Measurements from ENCODE around the gene ZSCAN31.
"Not testable (repeated sequence)": the region's sequence is repeated elsewhere in the genome, so short reads cannot be mapped to it uniquely, and the experiment has no call there.

The ZSCAN31 gene

DNA sequence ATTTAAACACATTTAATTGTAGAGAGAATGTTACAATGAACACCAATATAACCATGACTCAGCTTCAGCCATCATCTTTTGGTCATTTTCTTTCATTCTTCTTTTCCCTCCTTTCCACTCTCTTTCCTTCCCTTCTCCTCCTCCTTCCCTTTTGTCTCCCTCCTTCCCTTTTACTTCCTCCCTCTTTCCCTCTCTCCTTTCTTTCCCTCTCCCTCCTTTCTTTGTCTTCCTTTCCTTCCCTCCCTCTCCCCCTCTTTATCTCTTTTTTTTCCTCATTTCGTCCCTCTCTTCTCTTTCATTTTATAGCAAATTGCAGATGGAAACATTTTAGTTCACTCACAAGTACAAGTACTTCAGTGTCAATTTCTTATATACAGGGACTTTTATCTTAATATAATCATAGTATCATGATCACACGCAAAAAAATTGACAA lies 15.6 kb upstream of the ZSCAN31 start:
- DNase-seq = no peak

DNA sequence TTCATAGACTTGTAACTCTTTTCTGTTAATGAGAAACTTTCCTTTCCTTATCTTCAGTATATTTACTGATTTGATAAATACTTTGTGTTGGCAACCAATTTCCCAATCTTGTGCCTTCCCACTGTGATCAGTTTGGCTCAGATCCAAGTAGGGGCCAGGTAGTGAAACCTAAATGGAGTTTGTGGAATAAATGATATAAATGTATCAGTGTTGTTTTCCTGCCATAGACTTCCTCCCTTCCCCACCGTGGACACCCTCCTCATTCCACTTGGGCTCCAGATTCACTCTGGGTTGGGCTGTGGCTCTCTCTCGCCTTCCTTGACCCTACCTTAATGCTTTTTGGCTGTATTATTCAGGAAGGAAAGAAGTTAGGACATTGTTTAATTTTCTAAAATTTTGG lies 15.1 kb upstream of the ZSCAN31 start:
- DNase-seq = no peak

DNA sequence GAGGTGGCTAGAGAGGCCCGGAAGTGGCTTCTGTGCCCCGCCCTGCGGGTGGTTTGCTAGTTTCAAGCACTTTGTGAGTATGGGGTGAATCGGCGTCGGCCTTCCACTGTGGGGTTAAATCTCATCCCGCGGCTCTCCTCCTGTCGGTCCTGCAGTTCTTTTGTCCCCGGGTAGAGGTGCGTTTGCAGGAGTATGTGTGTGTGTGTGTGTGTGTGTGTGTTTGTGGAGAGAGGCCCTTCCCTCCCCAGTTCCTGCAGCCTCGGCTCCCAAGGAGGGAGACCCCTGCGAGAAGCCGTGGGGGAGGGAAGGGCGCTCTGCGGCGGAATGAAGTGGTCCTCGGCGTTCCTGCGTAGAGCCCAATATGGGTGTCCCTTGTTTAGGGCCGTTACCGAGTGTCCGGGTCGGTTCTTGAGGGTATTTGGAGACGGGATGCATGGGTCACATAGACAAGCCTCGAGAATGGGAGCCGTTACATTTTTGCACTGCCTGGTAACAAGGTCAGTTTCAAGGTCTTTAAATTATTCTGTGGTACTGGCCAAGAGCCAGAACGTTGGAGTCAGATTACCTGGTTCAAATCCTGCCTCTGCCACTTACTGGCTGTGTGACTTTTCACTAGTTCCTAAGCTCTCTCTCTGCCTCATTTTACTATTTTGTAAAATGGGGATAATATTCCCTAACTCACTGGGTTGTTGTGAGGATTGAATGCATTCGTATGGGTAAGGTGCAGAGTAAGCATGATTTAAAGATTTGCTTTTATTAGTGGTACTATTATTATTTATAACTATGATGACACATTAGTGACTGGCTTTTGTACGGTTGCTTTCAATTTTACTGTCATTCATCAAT lies 14.2 kb upstream of the ZSCAN31 start, which contains the start of gene ZKSCAN3:
Gene ZKSCAN3 (plus strand): TSS at position 56 of the 846 bp plus-strand sequence. CDS start 9,640 bp downstream, outside the sequence.
- DNase-seq = peak; percentile 84

DNA sequence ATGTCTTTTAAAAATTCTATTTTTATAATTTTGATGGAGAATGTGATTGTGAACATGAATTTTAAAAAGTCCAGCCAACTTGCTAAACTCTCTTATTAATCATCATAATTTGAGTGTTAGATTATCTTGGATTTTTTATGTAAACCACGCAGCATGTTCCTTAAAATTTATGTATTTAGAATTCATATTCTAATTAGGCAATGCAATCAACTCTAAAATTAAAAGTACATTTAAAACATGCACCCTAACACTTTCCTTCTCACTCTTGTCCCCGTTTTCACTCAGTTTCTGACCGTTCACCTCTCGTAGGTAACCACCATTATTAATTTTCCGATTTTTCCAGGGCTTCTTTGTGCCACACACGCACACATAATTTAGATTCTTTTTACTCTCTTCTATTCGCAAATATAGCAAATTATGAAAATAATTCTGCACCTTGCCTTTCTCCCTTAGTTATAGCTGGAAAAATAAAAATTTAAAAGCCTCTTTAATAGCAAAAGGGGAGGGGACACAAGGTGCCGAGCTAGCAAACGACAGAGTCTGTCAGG lies 13.5 kb upstream of the ZSCAN31 start:
- no peak for DNase-seq

DNA sequence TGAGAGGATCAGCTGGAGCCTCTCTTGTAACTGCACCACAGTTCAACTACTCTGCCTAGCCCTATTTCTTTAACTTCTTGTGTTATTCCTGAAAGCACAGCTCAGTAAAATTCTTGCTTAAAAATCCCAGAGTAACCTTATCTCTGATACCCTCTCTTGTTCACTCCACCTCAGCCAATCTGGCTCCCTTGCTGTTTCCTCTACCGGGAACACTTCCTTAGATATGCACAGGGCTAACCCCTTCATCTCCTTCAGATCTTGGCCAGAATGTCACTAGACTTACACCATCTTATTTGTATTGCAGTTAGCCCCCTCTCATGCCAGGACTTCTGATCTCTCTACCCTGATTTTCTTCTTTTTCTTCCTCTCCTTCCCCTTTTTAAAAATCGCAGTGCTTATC lies 11.2 kb upstream of the ZSCAN31 start:
- no peak for DNase-seq

DNA sequence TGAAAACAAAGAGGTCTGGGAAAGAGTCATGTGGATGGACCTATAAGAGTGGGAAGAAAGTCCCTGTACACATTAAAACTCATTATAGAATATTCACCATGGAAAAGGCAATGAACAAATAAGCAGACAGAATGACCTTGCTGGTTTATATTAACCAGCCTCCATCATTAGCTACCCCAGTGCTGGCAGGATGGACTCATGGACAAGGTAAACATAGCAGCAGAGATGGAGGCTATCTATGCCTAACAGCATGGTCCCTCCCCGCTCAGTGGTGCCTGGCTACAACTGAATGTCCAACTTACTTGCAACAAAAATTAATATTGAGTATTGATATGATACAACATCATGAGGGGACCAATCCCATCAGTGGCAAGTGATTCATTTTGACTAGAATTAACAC lies 9.3 kb upstream of the ZSCAN31 start:
- no peak for DNase-seq

DNA sequence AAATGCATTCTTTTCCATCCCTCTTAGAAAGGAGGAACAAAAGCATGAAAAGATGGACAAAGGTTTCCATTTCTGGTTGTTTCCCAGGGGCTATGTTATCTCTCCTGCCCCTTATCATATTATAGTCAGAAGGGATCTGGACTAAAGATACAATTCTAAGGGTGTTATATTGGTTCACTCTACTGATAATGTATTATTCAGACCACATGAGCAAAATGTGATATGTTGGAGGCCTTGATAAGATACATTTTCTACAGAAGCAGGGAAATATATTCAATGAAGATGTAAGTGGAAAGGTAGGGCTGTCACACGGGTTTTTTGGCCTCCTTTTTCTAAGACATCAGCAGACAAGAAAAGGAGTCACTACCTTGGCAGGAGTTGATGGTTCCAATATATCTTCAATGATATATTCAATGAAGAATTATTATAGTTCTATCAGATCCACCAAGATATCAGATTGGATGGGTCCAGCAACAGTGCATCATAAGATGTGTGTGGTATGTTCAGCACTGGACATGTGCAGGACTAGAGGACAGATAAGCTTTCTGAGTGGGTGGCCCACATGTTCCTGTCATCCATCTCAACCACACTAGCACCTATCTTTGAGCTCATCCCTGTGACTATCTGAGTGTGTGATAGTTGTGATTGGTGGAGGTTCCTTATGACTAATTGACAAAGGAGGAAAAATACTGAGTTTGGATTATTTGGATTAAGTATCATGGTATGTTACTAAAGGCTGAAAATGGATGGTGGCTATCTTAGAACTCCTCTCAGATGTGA lies 8.1 kb upstream of the ZSCAN31 start:
- no peak for DNase-seq

DNA sequence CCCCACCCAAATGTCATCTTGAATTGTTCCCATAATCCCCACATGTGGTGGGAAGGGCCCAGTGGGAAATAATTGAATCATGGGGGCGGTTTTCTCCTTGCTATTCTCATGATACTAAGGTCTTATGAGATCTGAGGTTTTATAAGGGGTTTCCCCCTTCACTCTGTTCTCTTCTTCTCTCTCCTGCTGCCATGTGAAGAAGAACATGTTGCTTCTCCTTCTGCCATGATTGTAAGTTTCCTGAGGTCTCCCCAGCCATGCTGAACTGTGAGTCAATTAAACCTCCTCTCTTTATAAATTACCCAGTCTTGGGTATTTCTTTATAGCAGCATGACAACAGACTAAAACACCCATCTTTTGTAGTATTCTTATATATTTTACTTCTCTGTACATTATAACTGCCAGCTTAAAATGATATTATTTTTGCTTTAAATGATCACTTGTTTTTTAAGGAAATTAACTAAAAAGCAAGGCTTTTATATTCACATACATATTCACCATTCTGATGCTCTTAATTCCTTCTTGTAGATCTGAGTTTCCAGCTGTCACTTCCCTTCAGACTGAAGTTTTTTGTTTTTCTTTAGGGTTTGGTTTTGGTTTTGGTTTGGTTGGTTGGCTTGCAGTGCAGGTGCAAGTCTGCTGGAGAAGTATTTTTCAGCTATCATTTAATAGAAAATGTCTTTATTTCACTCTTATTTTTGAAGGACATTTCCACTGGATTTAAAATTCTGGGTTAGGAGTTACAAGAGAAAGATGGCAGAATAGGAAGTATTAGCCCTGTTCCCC lies 4.6 kb upstream of the ZSCAN31 start:
- no peak for DNase-seq

DNA sequence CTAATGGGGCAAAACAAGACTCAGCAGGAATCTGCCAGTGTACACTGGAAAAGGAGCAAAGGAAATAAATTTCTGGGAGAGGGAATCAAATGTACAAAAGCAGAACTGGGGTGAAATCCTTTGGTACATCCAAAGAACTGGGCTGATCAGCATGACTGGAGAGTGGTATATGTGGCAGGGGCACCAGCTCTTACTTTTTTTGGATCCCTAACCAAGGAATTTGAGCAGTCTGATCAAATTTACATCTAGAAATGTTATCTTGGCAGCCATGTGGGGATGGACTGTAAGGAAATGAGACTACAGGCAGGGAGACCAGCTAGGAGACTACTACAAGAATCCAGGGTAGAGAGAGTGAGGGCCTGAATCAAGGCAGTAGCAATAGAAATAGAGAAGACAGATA lies 1.2 kb upstream of the ZSCAN31 start:
- no peak for DNase-seq

DNA sequence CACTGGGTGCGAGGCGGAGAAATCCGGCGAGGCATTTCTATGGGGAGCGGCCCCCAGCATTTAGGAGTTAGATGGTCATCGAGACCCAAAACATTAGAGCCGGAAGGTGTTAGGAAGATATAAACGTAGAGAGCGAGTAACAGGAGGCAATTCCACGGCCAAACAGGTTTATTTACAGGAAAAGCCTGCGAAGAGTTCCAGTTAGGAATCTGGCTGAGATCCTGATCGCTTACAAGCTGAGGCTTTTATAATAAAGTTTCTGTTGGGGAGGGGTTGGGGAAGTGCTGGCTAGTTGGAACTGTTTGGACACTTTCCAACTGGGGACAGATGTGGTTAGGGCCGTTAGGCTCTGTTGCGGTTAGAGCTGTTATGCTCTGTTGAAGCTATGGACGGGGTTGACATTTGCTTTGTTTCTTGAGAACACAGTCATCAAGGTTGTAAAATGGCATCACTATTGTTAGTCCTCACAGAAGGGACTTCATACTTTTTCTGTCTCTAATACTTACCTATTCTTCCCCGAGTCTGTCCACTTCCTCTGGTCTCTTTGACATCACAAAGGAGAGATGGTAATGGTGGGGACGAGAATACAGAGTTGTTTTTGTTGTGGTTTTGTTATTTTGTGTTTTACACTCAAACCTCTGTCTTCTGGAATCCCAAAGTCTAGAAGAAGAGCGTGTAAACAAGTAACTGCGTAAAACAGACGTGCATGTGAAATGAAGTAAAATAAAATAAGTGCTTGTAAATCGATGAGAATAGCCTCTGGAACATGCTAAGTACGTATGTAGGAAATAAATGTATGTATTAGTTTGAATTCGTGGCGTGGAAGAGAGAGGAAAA lies 554 bp upstream of the ZSCAN31 start:
- peak; percentile 46 for DNase-seq

DNA sequence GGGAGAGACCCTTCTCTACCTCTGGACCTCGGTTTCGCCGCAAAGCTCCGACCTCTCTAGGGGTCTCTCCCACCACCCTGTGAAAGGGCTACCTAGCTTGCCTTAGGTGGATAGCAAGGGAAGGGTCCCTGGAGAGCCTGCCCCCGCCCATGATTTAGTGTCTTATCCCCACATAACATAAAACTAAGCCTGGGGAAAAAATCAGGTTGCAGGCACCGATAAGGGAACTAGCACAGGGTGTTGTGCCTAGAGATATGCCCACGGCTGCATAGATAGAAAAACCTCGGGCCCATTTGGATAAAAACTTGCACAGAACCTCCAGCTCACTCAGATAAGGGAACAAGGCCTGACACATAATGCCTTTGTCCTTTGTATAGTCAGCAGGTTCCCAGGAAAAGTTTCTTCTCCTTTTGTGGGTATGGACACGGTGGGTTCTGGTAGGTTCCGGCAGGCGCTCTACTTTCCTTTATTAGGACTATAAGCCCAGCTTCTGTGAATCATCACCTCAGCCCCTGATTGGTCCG lies 846 bp downstream of the ZSCAN31 start:
- DNase-seq = no peak

DNA sequence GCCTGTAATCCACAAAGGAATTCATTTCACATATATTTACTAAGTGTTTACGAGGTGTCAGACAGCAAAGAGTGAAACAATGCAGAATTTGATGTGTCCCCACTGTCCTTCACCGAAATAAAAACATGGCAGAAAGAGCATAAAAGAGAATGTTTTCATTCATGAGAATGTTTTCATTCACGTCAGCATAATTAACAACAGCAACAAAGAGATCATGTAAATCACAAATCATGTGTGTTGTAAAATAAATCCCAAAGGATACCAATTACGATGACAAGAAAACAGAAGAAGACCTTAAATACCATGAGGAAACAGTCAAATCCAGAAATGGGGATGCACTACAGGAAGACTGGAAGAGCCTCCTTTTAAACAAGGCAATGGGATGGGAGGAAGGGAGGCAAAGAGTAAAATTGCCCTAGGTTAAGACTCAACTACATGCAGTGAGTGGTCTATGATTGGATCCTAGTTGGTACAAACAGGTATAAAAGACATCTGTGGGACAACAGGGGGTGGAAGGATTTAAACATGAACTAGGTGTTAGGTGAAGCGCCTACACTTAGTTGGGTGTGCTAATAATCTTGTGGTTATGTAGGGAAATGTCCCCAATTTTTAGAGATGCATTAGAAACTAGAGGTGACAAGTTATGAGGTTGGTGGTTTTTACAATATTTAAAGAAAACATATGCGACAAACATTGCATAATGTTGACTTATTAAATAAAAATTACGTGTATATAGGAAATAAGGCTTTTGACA lies 1.5 kb downstream of the ZSCAN31 start:
- no peak for DNase-seq

DNA sequence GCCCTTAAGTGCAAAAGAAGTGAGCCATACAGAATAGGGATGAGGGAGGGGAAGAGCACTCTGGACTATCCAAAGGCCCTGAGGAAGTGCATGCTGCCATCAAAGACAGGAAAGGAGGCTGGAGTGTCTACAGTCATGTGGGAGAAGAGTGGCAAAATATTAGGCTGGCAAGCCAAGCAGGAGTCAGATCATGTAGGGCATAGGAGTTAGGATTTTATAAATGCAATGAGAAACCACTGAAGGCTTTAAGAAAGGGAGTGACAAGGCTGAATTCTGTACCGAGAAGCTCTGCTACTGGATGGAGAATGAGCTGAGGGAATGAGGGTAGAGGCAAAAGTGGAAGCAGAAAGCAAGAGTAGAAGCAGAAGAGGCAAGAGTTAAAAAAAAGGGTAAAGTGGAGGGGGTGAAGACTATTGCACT lies 2.3 kb downstream of the ZSCAN31 start:
- DNase-seq = no peak

DNA sequence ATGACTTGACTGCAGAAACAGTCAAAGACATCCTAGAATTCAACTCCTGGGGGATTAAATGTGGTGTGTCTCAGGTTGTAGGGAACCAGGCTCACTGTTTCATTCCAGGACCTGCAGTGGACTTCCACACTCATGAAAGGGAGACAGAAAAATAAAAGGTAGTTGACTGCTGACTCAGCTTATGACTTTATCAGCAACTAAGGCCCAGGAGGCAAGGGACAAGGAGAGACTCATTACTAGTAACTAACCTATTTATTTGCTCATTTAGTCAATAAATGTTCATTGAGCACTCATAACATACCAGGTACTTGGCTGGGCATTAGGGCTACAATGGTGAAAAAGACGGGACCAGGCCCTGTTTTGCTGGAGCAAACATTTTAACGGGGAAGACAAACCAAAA lies 2.9 kb downstream of the ZSCAN31 start:
- DNase-seq = no peak

DNA sequence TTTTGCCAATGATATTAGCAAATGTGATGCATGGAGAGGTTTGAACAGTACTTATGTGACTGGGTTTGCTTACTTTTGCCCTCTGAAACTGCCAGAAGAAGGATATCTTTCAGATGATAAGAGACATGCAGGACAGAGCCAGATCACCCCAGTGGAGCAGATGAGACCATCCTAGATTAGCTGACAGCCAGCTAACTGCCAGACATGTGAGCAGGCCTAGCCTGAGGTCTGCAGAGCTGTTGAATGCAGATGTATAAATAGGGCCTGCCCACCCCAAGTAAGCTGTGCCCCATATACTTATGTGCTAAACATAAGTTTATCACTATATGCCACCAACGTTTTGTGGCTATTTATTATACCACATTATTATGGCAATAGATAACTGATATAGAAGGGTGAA lies 5.9 kb downstream of the ZSCAN31 start:
- no peak for DNase-seq

DNA sequence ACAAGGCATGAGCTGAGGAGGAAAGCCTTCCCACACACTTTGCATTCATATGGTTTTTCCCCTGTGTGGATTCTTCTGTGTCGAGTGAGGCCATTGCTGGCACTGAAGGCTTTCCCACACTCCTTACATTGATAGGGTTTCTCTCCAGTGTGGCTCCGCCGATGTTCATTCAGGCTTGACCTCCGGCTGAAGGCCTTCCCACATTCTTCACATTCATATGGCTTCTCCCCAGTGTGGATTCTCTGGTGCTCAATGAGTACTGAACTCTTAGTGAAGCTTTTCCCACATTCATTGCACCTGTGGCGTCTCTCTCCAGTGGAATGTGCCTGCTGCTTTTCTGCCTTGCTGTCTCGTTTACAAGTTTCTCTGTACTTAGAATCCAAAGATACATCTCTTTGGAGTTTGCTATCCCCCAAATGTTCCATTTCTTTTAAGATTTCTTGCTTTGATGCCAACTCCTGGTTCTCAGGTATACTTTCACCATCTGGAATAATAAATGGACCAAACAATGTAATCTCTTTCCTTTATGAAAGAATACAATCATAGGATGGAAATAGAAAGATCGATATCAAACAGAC lies 9.5 kb downstream of the ZSCAN31 start:
- no peak for DNase-seq

DNA sequence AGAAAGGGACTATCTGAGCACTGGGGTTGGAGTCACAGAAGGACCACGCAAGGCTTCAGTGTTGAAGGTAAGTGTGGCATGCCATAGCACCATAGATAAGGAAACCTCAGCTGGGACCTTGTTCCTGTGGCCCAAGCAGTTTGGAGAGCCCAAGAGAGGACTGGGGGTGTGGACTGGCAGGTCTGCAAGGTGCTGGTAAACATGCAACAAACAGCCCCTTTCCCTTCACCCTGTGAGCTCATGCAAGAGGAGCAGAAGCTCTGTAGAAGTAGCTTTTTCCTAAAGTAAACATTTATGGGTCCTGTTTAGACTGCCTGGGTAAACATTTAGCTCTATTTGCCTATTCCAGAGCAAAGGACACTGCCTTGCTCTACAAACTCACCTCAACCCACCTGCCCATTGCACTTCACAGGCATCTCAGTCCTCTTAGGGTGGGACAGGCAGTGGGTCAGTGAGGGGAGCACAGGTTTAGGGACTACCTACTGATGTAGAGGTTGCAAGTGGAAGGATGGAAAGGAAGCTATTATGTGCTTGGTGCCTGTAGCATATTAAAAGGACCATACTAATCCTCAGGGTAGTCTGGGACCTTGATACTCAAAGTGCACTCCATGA lies 12.0 kb downstream of the ZSCAN31 start:
- no peak for DNase-seq

DNA sequence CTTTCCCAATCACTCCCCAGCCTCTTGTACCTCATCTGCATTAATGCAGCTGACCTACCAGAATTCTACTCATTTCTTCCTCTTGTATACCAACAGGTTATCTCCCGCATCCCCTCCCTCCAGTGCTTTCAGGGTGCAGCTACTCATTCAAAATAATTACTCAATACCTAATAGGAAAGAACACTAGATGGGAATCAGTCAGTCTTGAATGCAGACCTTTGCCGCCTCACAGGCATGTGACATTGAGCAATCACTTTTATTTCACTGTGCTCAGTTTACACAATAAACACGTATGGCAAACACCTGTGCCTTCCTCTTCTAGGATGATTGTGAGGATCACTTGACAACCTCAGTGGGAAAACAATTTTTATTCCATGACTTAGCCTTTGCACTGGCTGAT lies 13.3 kb downstream of the ZSCAN31 start:
- no peak for DNase-seq

DNA sequence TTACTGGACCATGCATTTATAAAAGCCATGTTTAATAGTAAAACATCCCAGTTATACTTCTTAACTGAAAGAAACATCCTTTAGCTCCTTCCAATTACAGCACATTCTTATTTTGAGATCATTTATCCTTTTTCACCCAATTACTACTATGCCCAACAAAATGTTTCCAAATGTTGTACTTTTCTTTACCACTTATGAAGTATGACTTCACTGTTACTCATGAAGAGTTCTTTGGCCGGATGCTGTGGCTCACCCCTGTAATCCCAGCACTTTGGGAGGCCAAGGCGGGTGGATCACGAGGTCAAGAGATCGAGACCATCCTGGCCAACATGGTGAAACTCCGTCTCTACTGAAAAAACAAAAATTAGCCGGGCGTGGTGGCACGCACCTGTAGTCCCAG lies 18.1 kb downstream of the ZSCAN31 start:
- not testable (repeated sequence) for DNase-seq

DNA sequence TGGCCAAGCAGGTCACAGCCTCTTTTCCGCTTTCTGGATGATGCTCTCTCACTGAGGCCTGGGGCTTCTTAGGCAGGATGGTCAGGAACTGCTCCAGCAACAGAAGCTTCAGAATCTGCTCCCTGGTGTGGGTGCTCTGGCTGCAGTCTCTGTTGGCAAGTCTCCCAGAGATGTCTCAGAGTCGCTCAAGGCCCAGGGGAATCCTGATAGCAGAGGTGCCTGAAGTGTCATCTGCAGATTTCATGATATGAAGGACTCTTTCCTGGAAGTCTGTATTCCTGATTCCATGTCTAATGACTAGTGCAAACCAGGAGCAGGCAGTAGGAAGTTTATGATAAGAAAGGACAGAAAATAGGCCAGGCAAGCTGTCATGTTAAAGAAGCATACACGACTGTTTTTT lies 20.3 kb downstream of the ZSCAN31 start:
- DNase-seq = no peak

Data from suppressor macrophage treated with lipopolysaccharide for 4 hours (primary cell).